GM12878 (cell line): ENCODE results near the gene RAD9A. TPM values are rescaled to one million over a fixed set of nuclear protein-coding genes. Genes with fewer than 3 reads are reported as not detected.
A peak's percentile ranks its signal among the peaks of the same experiment; 100 is the strongest.

Experiments used
- ATAC-seq: fragments of 200-7000 bp; cut with Tn5 transposase; 3 replicates; pipeline ENCODE4 v1.9.1; 2020; ENCODE audit warnings: mild to moderate bottlenecking, moderate library complexity
- BruUV-seq: library from RNA; stranded (reverse); fragments of 400-500 nt; replicated peaks from 2 replicates; lab custom pipeline; 2021; lab: Mats Ljungman, UMichigan
- CTCF ChIA-PET: fragments of 300-600 bp; sonication (Branson Sonifier 250); formaldehyde crosslinking; extraction: SDS; loops from one replicate; lab custom pipeline; 2021; ENCODE audit warnings: inconsistent platforms; lab: Yijun Ruan, JAX
- POLR2A ChIA-PET: fragments of 350-600 bp; formaldehyde crosslinking; extraction: SDS; loops from one replicate; lab custom pipeline; 2021; ENCODE audit warnings: inconsistent platforms; lab: Charles Lee
- RAD21 ChIA-PET: fragments of 300-600 bp; sonication (Branson Sonifier 250); formaldehyde crosslinking; loops from one replicate; lab custom pipeline; 2023; ENCODE audit warnings: antibody characterized with exemption; ENCODE audit not compliant: unreplicated experiment; lab: Charles Lee
- SMC1A ChIA-PET: fragments of 300-600 bp; sonication (Branson Sonifier 250); formaldehyde crosslinking; loops from one replicate; lab custom pipeline; 2023; ENCODE audit not compliant: unreplicated experiment, uncharacterized antibody; lab: Charles Lee
- DNase-seq: peaks from one replicate; pipeline ENCODE4 v3.0.0-alpha.2; 2011; ENCODE audit warnings: low read depth, low spot score
- FAIRE-seq: peaks from 3 replicates; lab custom pipeline; 2011; peaks lifted over from hg19 to GRCh38; lab: Jason Lieb, UNC
- H2AFZ ChIP-seq: 2 replicates; pipeline ENCODE4 v1.6.0; 2011; ENCODE audit warnings: low read depth, low read length, control low read depth; ENCODE audit not compliant: control insufficient read depth
- H3K27ac ChIP-seq: 2 replicates; pipeline ENCODE4 v1.5.1; 2011; ENCODE audit warnings: control low read depth; ENCODE audit not compliant: control insufficient read depth, insufficient read depth
- H3K27me3 ChIP-seq, 2 experiments: replicated peaks in 1 of 2; 2 replicates each; pipeline versions ENCODE4 v1.6.0 to v1.6.1; 2011; ENCODE audit warnings: low read length in 1 of 2; ENCODE audit not compliant: control insufficient read depth in 2 of 2, insufficient read depth in 2 of 2
- H3K36me3 ChIP-seq, 2 experiments: 2 replicates each; pipeline ENCODE4 v1.5.1; 2011; ENCODE audit warnings: low read length in 1 of 2; ENCODE audit not compliant: control insufficient read depth in 2 of 2, insufficient read depth in 2 of 2
- H3K4me1 ChIP-seq: 2 replicates; pipeline ENCODE4 v1.6.1; 2011; ENCODE audit warnings: mild to moderate bottlenecking, low read length, moderate library complexity, mixed read lengths; ENCODE audit not compliant: control insufficient read depth, insufficient read depth
- H3K4me2 ChIP-seq: 2 replicates; pipeline ENCODE4 v1.6.0; 2011; ENCODE audit warnings: control low read depth; ENCODE audit not compliant: control insufficient read depth, insufficient read depth
- H3K4me3 ChIP-seq: fragments of 200-600 bp; sonication (generic); 2 replicates; pipeline ENCODE4 v1.5.1; 2016
- H3K79me2 ChIP-seq: 2 replicates; pipeline ENCODE4 v1.6.0; 2011; ENCODE audit warnings: low read length; ENCODE audit not compliant: control insufficient read depth, insufficient read depth
- H3K9ac ChIP-seq: 2 replicates; pipeline ENCODE4 v1.8.0; 2011; ENCODE audit warnings: low read length, control low read depth, mixed read lengths; ENCODE audit not compliant: control insufficient read depth, insufficient read depth
- H3K9me3 ChIP-seq: replicated peaks from 3 replicates; pipeline ENCODE4 v1.5.1; 2011; ENCODE audit warnings: mild to moderate bottlenecking, low read length; ENCODE audit not compliant: control insufficient read depth, insufficient read depth
- H4K20me1 ChIP-seq: 2 replicates; pipeline ENCODE4 v1.6.0; 2011; ENCODE audit not compliant: control insufficient read depth, insufficient read depth
- ATF7 ChIP-seq: fragments of 450-650 bp; IDR thresholded peaks from 2 replicates; pipeline ENCODE4 v1.6.1; 2016; ENCODE audit warnings: low read depth, mild to moderate bottlenecking
- BCL3 ChIP-seq: IDR thresholded peaks from 2 replicates; pipeline ENCODE4 v1.6.1; 2011; ENCODE audit warnings: borderline replicate concordance, low read depth, mild to moderate bottlenecking, moderate library complexity, low read length; ENCODE audit not compliant: insufficient read depth, poor library complexity, severe bottlenecking
- BMI1 ChIP-seq: fragments of 450-650 bp; IDR thresholded peaks from 2 replicates; pipeline ENCODE4 v1.6.1; 2016; ENCODE audit warnings: mild to moderate bottlenecking, moderate library complexity, borderline replicate concordance
- ESRRA ChIP-seq: IDR thresholded peaks from 2 replicates; pipeline ENCODE4 v1.6.1; 2012; ENCODE audit warnings: mild to moderate bottlenecking, low read length, improper control_type of control experiment
- FOXM1 ChIP-seq: IDR thresholded peaks from 2 replicates; pipeline ENCODE4 v1.6.1; 2012; ENCODE audit warnings: low read depth, mild to moderate bottlenecking, inconsistent platforms, low read length, moderate library complexity
- GATAD2B ChIP-seq: fragments of 450-650 bp; conservative IDR thresholded peaks from 2 replicates; pipeline ENCODE4 v1.6.1; 2017; ENCODE audit warnings: low read depth, mild to moderate bottlenecking, moderate library complexity
- HDGF ChIP-seq: fragments of 450-650 bp; IDR thresholded peaks from 2 replicates; pipeline ENCODE4 v1.6.1; 2016; ENCODE audit warnings: antibody characterized with exemption
- IKZF1 ChIP-seq: fragments of 450-650 bp; conservative IDR thresholded peaks from 2 replicates; pipeline ENCODE4 v1.6.1; 2017; ENCODE audit warnings: antibody characterized with exemption, mild to moderate bottlenecking
- NRF1 ChIP-seq: conservative IDR thresholded peaks from 2 replicates; pipeline ENCODE4 v1.6.1; 2011; ENCODE audit warnings: mild to moderate bottlenecking, low read depth, low read length, improper control_type of control experiment
- RB1 ChIP-seq: fragments of 450-650 bp; formaldehyde crosslinking; IDR thresholded peaks from 2 replicates; pipeline ENCODE4 v1.6.1; 2017; ENCODE audit warnings: mild to moderate bottlenecking, borderline replicate concordance
- RBBP5 ChIP-seq: fragments of 200-600 bp; sonication (generic); conservative IDR thresholded peaks from 2 replicates; pipeline ENCODE4 v1.6.1; 2016
- RUNX3 ChIP-seq: IDR thresholded peaks from 2 replicates; pipeline ENCODE4 v1.6.1; 2012; ENCODE audit warnings: low read length, inconsistent platforms
- SREBF2 ChIP-seq: IDR thresholded peaks from 2 replicates; pipeline ENCODE4 v1.6.1; 2012; ENCODE audit warnings: mild to moderate bottlenecking, low read length
- USF2 ChIP-seq: IDR thresholded peaks from 2 replicates; pipeline ENCODE4 v1.6.1; 2011; ENCODE audit warnings: low read depth, low read length, improper control_type of control experiment, borderline replicate concordance
- ZBTB40 ChIP-seq: fragments of 450-650 bp; IDR thresholded peaks from 2 replicates; pipeline ENCODE4 v1.6.1; 2016; ENCODE audit warnings: mild to moderate bottlenecking, moderate library complexity, borderline replicate concordance
- ZNF217 ChIP-seq: fragments of 450-650 bp; IDR thresholded peaks from 2 replicates; pipeline ENCODE4 v1.6.1; 2017; ENCODE audit warnings: antibody characterized with exemption, mild to moderate bottlenecking
- ZNF384 ChIP-seq: IDR thresholded peaks from 2 replicates; pipeline ENCODE4 v1.6.1; 2012; ENCODE audit warnings: low read depth, mild to moderate bottlenecking, low read length, improper control_type of control experiment, borderline replicate concordance
- WGBS: methylation state at CpG from one replicate; pipeline ENCODE4 v1.1.6; 2016; ENCODE audit warnings: low lambda C conversion rate; ENCODE audit not compliant: insufficient replicate concordance, insufficient coverage; ENCODE audit errors: missing lambda C conversion rate; 5-methylcytosine and 5-hydroxymethylcytosine counted together
- in situ Hi-C: fragments of 300-500 bp; cut with MboI; formaldehyde crosslinking; loops from 9 replicates; pipeline ENCODE4 v1.14.3; 2018; ENCODE audit warnings: mixed read lengths
- intact Hi-C: fragments of 100-400 bp; cut with micrococcal nuclease; formaldehyde crosslinking; loops from one replicate; pipeline ENCODE4 v1.14.2; 2022; ENCODE audit not compliant: unreplicated experiment
- polyA plus RNA-seq, 11 experiments: library from polyadenylated mRNA; depleted of rRNA in 4 of 11; unstranded in 6 of 11; stranded (reverse) in 5 of 11; fragments of >200 nt; fragmentation: Nextera tagmentation in 4 of 11; fragmentation: Illumina TruSeq in 1 of 11; extraction: Ambion mirVana in 4 of 11; extraction: Trizol in 1 of 11; gene quantifications; 1 replicate in 1 of 11; 2 replicates in 10 of 11; pipeline versions ENCODE4 v1.2.1 to v1.2.3, GENCODE V29; 2011 to 2016; ENCODE audit warnings: inconsistent platforms in 2 of 11, missing spikeins in 2 of 11, low read depth in 1 of 11
- total RNA-seq, 4 experiments: library from RNA; depleted of rRNA in 3 of 4; stranded (reverse); fragments of >200 nt in 3 of 4; fragmentation: Illumina TruSeq in 1 of 4; extraction: Trizol in 1 of 4; gene quantifications; 2 replicates each; pipeline versions ENCODE4 v1.2.1 to v1.2.3, GENCODE V29; 2013 to 2021

RAD9A gene
- total and polyA plus RNA-seq, 10 of the 15 experiments (the other 5 are each of a cell fraction or from before 2014, with no cell fraction given): 1.1 to 36.2 (median 19.8) TPM

GRCh38 chr11:67392183-67392715, 463 bp downstream of the RAD9A start:
- ATAC-seq: peak; percentile 18
- Histone ChIP-seq H3K9ac (peak overlapping the region; percentile 91), H3K27ac (peak overlapping the region; percentile 57), H3K4me1 (peaks cover 7% of the 10 kb centered on the region), H3K4me3 (peak overlapping the region; percentile 97), H3K27me3 (no peaks in the 10 kb centered on the region), H4K20me1 (no peaks in the 10 kb centered on the region; the same call in 1 of the 2 replicates), H2AFZ (peak overlapping the region; percentile 66; the same call in 1 of the 2 replicates), H3K4me2 (peak overlapping the region; percentile 95), H3K79me2 (peaks cover 24% of the 10 kb centered on the region)
- FAIRE-seq: no peak
- intact Hi-C loops: no loop called here
- CTCF ChIA-PET: interaction anchor here (0.7 to 25.5 kb wide), 8 partner anchors 9 to 125 kb away, joined by 3 to 1301 read pairs (median 5); partner anchors contain the start of genes AIP, CDK2AP2, CLCF1 and POLD4
- TF ChIP-seq NRF1 (no peak), ZNF384 (no peak), BMI1 (no peak), ZBTB40 (no peak), USF2 (no peak), HDGF (no peak), ATF7 (no peak), SREBF2 (no peak), GATAD2B (no peak), RB1 (no peak), RUNX3 (no peak), ZNF217 (no peak), RBBP5 (no peak), IKZF1 (no peak), ESRRA (no peak), BCL3 (no peak), FOXM1 (no peak)
- TF ChIP-seq, all 136 proteins: peak for 0
- H3K36me3 ChIP-seq: peaks cover 4 to 6% of the 10 kb centered on the region in 2 experiments; a peak in 3 of 4 replicates
- ChIA-PET RAD21 (interaction anchor here (0.8 to 2.6 kb wide), 17 partner anchors 9 to 311 kb away, joined by 3 to 24 read pairs (median 5); partner anchors contain the start of genes AIP, CLCF1, PITPNM1 and PPP1CA), POLR2A (interaction anchor here (0.6 to 2.8 kb wide), 18 partner anchors 10 to 94 kb away, joined by 3 to 48 read pairs (median 4); partner anchors contain the start of genes CLCF1, POLD4, PPP1CA and PTPRCAP), SMC1A (interaction anchor here (1.0 to 3.4 kb wide), 10 partner anchors 9 to 113 kb away, joined by 3 to 17 read pairs (median 4); partner anchors contain the start of genes PITPNM1, PPP1CA, PTPRCAP and TMEM134)
- DNase-seq: no peak
- in situ Hi-C loops: no loop called here
- BruUV-seq: TSS peak; percentile 78
- 9% methylated on average over 25 of the region's 31 CpGs for WGBS
- no peaks in the 10 kb centered on the region for H3K9me3 ChIP-seq
